ENCODE data around the gene TUBA1B. TPM values are rescaled to one million over a fixed set of nuclear protein-coding genes. Genes with fewer than 3 reads are reported as not detected.
"Not testable (repeated sequence)": the region's sequence is repeated elsewhere in the genome, so short reads cannot be mapped to it uniquely, and the experiment has no call there.

Gene TUBA1B
- polyA plus RNA-seq, 3 donors from 2014 or later = 477 to 869 (median 576) TPM

DNA sequence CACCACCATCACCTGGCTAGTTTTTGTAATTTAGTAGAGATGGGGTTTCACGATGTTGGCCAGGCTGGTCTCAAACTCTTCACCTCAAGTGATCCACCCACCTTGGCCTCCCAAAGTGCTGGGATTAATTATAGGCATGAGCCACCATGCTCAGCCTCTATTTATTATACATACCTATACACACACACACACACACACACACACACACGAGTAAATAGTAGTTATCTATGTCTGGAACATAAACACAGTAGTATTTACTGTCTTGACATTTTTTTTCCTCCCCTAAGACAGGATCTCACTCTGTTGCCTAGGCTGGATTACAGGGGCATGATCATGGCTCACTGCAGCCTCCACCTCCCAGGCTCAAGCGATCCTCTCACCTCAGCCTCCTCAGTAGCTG is 5.8 kb upstream of the TUBA1B start:
- H3K4me1 Mint-ChIP-seq; DNase-seq; H3K27me3 Mint-ChIP-seq (ENCODE audit: low read depth in 3 of 3); H3K4me3 Mint-ChIP-seq; H3K27ac Mint-ChIP-seq; H3K9me3 Mint-ChIP-seq; H3K36me3 Mint-ChIP-seq: not testable (repeated sequence)

DNA sequence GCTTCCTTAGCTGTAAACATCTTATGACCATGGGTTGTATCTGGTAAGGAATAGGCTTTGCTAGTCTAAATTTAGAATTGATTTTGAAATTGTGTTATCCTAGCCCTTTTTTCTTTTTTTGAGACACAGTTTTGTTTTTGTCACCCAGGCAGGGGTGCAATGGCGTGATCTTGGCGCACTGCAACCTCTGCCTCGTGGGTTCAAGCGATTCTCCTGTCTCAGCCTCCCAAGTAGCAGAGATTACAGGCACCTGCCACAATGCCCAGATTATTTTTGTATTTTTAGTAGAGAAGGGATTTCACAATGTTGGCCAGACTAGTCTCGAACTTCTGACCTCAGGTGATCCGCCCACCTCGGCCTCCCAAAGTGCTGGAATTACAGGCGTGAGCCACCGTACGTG is 2.4 kb upstream of the TUBA1B start:
- no peak overlapping the region for H3K4me3 Mint-ChIP-seq
- no peak overlapping the region for H3K27ac Mint-ChIP-seq
- H3K27me3 Mint-ChIP-seq (ENCODE audit: low read depth in 3 of 3) = peaks cover 14 to 22% (median 18%) of the 10 kb centered on the region in 3 donors
- peaks cover 31 to 32% of the 10 kb centered on the region in 2 donors for H3K4me1 Mint-ChIP-seq
- DNase-seq = no peak
- peaks cover 8 to 14% (median 9%) of the 10 kb centered on the region in 3 donors for H3K36me3 Mint-ChIP-seq
- no peaks in the 10 kb centered on the region for H3K9me3 Mint-ChIP-seq

DNA sequence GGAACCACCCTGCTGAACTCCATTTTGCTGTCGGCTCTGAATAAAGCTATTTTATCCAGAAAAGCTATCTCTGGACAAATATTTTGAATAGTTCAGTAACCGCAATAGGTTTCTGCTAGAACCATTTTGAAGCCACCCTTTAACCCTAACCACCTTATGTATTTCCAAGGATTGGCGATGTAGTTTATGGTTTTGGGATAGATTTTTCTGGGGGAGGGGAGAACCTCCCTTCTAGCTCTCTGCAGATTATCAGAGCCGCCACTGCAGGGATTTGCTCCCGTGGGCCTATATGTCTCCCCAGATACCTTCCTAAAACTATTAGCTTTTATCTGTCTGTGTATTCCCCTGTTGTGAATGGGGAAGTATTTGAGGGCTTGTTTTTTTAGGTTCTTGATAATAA is 1.8 kb upstream of the TUBA1B start:
- DNase-seq = no peak
- Mint-ChIP-seq H3K27ac (no peak overlapping the region), H3K4me1 (peaks cover 31 to 34% of the 10 kb centered on the region in 2 donors), H3K36me3 (peaks cover 8 to 15% (median 9%) of the 10 kb centered on the region in 3 donors), H3K9me3 (no peaks in the 10 kb centered on the region), H3K4me3 (peak overlapping the region in 1 of 5 donors; percentile 10), H3K27me3 (ENCODE audit: low read depth in 3 of 3) (peaks cover 14 to 22% (median 20%) of the 10 kb centered on the region in 3 donors)

DNA sequence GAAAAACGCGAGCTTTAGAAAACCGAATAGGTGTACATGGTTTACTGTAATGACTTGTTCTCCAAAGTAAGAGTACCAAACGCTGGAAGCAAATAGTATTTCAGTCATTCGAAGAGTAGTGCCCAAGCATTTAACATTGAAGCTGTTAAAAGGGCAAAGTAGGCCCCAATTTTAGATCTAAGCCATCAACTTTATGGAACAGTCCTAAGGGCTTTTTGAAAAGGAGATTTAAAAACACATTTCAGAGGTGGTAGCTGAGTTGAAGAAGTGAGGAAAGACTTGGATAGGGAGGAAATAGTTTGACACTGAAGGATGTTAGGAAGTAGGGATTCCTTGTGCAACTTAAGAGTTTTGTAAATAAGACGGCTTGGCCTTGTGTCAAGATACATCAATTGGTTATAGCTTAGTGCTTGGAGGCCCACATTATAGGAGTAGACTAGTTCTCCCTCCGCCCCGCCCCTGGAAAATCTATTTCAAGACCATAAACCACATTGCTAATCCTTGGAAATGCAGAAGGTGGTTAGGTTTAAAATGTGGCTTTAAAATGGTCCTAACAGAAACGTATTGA is 783 bp upstream of the TUBA1B start:
- Mint-ChIP-seq H3K4me3 (peak overlapping the region; percentile 81 to 91 (median 87)), H3K27ac (peak overlapping the region; percentile 59 to 99 (median 94)), H3K36me3 (peaks cover 13 to 24% (median 18%) of the 10 kb centered on the region in 3 donors), H3K4me1 (peaks cover 36 to 44% of the 10 kb centered on the region in 2 donors), H3K27me3 (ENCODE audit: low read depth in 3 of 3) (peaks cover 14 to 29% (median 22%) of the 10 kb centered on the region in 3 donors), H3K9me3 (no peaks in the 10 kb centered on the region)
- no peak for DNase-seq

DNA sequence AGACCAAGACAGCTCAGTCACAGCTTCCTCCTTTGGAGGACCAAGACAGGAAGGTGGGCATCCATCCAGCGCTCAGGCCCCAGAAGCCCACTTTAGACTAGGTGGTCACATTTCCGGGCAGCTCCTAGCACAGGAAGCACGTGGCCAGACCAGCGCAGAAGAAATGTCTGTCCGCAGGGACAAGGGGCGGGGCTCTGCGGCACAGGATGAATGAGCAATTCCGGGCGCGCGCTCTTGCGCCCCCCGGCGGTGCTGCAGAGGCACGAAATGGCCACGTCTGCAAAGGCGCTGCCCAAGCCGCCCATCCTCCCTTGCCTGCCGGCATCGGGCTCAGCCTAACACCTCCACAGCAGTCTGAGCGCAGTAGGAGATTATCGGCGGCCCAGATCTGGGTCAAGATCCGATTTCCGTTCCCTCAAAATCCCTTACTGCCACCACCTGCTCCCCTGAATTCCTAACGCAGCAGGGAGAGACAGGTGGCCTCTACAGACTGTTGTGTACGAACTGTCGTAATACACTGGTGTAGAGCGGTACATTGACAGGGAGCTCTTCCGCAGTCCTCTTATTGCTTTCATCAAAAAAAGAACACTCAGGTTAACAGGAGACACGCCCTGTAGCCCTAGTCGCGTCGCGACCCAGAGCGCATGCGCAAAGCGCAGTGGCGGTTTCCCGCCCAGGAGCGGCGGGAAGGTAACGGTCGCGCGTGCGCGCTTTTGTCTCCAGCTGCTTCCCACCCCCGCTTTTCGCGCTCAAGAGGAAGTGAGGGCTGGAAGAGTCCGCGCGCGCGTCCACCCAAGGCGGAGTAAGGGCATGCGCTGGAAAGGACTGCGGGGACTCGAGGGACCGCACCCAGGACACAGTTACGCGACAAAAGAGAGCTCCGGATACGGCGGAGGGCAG is 794 bp downstream of the TUBA1B start:
- H3K27me3 Mint-ChIP-seq (ENCODE audit: low read depth in 3 of 3) = peaks cover 14 to 29% (median 22%) of the 10 kb centered on the region in 3 donors
- peak; percentile 90 to 93 (median 93) for DNase-seq
- peaks cover 37 to 48% of the 10 kb centered on the region in 2 donors for H3K4me1 Mint-ChIP-seq
- peaks cover 15 to 26% (median 21%) of the 10 kb centered on the region in 3 donors for H3K36me3 Mint-ChIP-seq
- peak overlapping the region; percentile 94 to 99 (median 97) for H3K4me3 Mint-ChIP-seq
- no peaks in the 10 kb centered on the region for H3K9me3 Mint-ChIP-seq
- H3K27ac Mint-ChIP-seq = peak overlapping the region; percentile 94 to 99 (median 98)

DNA sequence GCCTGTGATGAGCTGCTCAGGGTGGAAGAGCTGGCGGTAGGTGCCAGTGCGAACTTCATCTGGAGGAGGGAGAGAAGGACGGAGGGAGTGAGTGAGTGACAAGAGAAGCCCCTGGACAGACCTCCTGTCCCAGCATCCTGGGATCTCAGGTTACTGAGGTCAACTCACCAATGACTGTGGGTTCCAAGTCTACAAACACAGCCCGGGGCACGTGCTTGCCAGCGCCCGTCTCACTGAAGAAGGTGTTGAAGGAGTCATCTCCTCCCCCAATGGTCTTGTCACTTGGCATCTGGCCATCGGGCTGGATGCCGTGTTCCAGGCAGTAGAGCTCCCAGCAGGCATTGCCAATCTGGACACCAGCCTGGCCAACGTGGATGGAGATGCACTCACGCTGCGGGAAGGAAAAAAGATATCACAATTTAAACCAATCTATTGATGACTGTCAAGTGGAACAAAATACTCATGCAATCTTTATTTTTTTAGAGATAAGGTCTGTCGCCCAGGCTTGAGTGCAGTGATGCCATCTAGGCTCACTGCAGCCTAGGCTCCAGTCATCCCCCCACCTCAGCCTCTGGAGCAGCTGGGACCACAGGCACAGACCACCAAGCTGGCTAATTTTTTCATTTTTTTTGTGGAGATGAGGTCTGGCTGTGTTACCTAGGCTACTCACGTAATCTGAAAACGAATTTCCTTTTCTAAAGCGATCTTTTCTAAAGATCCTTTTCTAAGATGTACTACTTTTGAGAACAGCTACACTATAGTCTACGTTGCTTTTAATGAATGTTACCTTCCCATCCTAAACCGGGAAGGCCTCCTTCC is 1.7 kb downstream of the TUBA1B start:
- Mint-ChIP-seq H3K27ac (peak overlapping the region; percentile 94 to 99 (median 98)), H3K4me1 (peaks cover 37 to 48% of the 10 kb centered on the region in 2 donors), H3K4me3 (peak overlapping the region; percentile 94 to 99 (median 97)), H3K27me3 (ENCODE audit: low read depth in 3 of 3) (peaks cover 14 to 29% (median 22%) of the 10 kb centered on the region in 3 donors), H3K36me3 (peaks cover 15 to 26% (median 21%) of the 10 kb centered on the region in 3 donors), H3K9me3 (no peaks in the 10 kb centered on the region)
- no peak for DNase-seq

DNA sequence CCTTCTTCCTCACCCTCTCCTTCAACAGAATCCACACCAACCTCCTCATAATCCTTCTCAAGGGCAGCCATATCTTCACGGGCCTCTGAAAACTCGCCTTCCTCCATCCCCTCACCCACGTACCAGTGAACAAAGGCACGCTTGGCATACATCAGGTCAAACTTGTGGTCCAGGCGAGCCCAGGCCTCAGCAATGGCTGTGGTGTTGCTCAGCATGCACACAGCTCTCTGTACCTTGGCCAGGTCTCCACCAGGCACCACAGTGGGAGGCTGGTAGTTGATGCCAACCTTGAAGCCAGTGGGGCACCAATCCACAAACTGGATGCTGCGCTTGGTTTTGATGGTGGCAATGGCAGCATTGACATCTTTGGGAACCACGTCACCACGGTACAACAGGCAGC is 3.2 kb downstream of the TUBA1B start:
- peak overlapping the region in 3 of 5 donors; percentile 10 to 40 (median 38) for H3K4me3 Mint-ChIP-seq
- not testable (repeated sequence) for DNase-seq, H3K9me3 Mint-ChIP-seq
- peaks cover 14 to 29% (median 22%) of the 10 kb centered on the region in 3 donors for H3K27me3 Mint-ChIP-seq (ENCODE audit: low read depth in 3 of 3)
- peak overlapping the region in 5 of 6 donors; percentile 24 to 85 (median 79) for H3K27ac Mint-ChIP-seq
- peaks cover 15 to 26% (median 21%) of the 10 kb centered on the region in 3 donors for H3K36me3 Mint-ChIP-seq
- peaks cover 37 to 48% of the 10 kb centered on the region in 2 donors for H3K4me1 Mint-ChIP-seq

DNA sequence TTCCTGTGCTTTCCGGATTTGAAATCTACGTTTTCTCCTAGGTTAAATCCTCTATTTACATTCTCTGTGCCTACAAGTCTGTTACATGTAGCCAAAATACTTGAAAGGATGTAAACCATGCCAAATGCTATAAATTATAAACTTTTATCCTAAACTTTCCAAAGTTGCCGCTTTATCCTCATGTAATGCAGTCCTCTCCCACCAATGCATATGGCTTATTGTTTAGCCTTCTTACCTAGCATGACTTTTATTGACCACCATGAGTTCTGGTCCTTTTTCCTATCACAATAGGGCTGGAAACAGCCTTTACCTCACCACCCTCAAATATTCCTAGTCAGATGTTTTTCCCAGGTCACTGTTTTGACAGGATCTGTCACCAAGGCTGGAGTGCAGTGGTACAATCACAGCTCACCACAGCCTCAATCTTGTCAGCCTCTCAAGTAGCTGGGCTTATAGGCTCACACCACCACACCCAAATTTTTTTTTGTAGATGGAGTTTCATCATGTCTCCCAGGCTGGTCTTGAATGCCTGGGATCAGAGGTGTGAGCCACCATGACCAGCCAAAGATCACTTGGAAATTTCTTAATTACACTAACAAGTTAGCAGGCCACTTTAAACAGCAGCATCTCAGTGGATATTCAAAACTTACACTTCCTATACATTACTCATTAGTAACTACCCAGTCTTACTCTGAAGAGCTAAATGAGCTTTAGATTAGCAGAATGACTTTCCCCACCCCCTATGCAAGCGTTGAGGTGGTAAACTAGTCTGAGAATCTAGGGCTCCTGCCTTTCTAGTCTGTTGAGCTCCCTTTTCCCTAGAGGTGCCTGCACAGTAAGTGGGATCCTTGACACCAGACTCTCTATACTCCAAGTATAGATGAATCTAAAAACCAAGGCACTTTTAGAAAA is 4.1 kb downstream of the TUBA1B start:
- Mint-ChIP-seq H3K27ac (peak overlapping the region; percentile 24 to 85 (median 80)), H3K4me1 (peaks cover 35 to 43% of the 10 kb centered on the region in 2 donors), H3K27me3 (ENCODE audit: low read depth in 3 of 3) (peaks cover 14 to 29% (median 22%) of the 10 kb centered on the region in 3 donors), H3K9me3 (no peaks in the 10 kb centered on the region), H3K36me3 (peaks cover 15 to 26% (median 21%) of the 10 kb centered on the region in 3 donors), H3K4me3 (peak overlapping the region in 2 of 5 donors; percentile 10 to 40)
- DNase-seq = no peak

DNA sequence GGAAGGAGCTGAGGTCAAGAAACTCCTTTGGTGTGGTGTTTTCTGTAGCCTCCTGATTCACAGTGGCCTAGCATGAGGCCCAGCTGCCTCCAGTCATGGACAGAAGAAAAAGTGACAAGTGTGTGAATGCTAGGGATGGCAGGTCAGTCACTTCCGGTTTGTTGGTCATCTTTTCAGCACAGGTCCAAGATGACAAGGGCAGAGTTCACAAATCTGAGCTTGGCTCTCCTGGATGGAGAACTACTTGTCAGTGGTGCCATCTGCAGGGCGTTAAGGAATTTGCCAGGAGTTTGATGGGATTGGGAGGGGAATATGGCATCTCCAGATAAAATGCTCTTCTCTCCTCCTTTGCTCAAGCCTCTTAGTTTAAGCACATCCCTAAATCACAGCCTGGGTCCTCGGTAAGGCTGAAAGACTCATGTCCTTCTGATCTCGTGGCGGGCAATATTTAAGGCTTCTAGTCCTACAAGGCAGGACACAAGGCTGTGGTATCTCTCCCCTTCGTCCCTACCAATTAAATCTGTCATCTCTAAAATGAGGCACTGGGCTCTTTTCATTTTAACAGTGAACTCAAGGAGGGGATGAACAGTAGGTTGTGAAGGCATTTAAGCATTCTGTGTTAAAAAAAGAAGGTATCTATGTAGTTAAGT is 10.0 kb downstream of the TUBA1B start:
- DNase-seq = no peak
- Mint-ChIP-seq H3K27me3 (ENCODE audit: low read depth in 3 of 3) (peaks cover 0 to 2% (median 0%) of the 10 kb centered on the region in 3 donors), H3K9me3 (no peaks in the 10 kb centered on the region), H3K4me1 (no peaks in the 10 kb centered on the region), H3K4me3 (no peak overlapping the region), H3K27ac (no peak overlapping the region), H3K36me3 (no peaks in the 10 kb centered on the region)

DNA sequence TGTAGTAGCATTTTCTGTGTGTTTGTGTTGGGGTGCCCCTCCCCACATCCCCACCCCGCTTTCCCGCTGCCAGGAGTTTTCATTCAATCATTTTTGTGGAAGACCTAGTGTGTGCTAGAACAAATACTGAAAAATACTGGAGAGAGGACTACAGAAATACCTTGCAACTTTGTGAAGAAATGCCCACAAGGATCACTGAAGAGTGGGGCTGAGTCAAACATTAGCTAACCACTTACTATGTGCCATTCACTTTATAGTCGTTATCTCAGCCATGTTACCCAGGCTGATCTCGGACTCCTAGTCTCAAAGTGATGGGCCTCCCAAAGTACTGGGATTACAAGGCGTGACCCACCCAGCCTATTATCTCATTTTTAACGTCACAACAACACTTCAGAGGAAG is 20.0 kb downstream of the TUBA1B start:
- Mint-ChIP-seq H3K27ac (peak overlapping the region; percentile 95 to 99 (median 98)), H3K9me3 (no peaks in the 10 kb centered on the region), H3K36me3 (peaks cover 0 to 4% (median 0%) of the 10 kb centered on the region in 3 donors), H3K4me1 (peaks cover 37 to 45% of the 10 kb centered on the region in 2 donors), H3K27me3 (ENCODE audit: low read depth in 3 of 3) (peaks cover 5 to 11% (median 8%) of the 10 kb centered on the region in 3 donors), H3K4me3 (peak overlapping the region; percentile 96 to 98 (median 97))
- no peak for DNase-seq

DNA sequence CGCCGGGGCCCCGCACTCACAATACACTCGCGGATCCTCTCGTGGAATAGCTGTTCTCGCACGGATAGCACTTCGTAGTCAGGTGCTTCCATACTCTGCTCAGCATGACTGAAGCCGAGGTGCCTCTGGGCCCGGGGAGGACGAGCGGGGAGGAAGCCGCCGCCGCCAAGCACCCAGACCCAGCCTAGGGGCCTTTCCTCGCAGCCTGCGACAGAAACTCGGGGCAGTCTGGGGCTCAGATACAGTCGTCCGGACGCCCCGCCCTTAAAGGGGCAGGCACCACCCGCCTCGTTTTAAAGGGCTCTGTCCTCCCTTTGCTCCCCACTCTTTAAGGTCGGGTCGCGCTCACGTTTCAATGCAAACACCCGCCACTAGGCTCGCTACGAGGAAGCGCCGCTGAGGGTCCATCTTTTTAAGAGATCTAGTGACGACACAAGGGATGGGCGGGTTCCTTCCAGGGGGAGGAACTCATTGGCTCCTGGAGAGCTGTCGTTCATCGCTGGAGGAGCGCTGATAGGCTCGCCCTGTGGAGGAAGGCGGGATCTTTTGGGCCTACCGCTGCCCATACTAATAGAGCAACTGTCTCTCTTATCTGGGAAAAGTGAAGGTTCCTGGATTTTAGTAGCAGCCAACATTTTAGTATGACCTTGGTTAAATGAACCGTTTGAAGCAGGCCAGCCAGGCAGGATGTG is 20.6 kb downstream of the TUBA1B start, which contains the start of gene LMBR1L:
Gene LMBR1L (minus strand): TSS at position 384 of the 692 bp plus-strand sequence. CDS start 292 bp downstream, at position 92.
- H3K4me1 Mint-ChIP-seq = peaks cover 37 to 50% of the 10 kb centered on the region in 2 donors
- H3K4me3 Mint-ChIP-seq = peak within 1 kb of the TSS; percentile 96 to 98 (median 97)
- H3K27me3 Mint-ChIP-seq (ENCODE audit: low read depth in 3 of 3) = peaks cover 7 to 11% (median 8%) of the 10 kb centered on the region in 3 donors
- DNase-seq = peak; percentile 97 to 98 (median 97)
- no peaks in the 10 kb centered on the region for H3K9me3 Mint-ChIP-seq
- peaks cover 0 to 5% (median 0%) of the 10 kb centered on the region in 3 donors for H3K36me3 Mint-ChIP-seq
- peak within 1 kb of the TSS; percentile 95 to 99 (median 98) for H3K27ac Mint-ChIP-seq

All from immature natural killer cell (primary cell).